Thyroid gland (tissue), 4 donors: ENCODE results near the gene PRPS1.

Experiments used
- CTCF ChIP-seq, 6 experiments: fragments of 200-600 bp in 3 of 6; fragments of 450-650 bp in 3 of 6; sonication (generic) in 3 of 6; IDR thresholded peaks; one replicate each; pipeline ENCODE4 v1.5.1; 2016 to 2019; ENCODE audit warnings: antibody characterized with exemption in 6 of 6, mild to moderate bottlenecking in 2 of 6, inconsistent platforms in 1 of 6, moderate library complexity in 1 of 6
- POLR2A ChIP-seq, 2 donors: fragments of 450-650 bp; IDR thresholded peaks; one replicate each; pipeline ENCODE4 v1.6.1; 2017; ENCODE audit warnings: antibody characterized with exemption in 2 of 2, mild to moderate bottlenecking in 2 of 2, moderate library complexity in 1 of 2

DNA sequence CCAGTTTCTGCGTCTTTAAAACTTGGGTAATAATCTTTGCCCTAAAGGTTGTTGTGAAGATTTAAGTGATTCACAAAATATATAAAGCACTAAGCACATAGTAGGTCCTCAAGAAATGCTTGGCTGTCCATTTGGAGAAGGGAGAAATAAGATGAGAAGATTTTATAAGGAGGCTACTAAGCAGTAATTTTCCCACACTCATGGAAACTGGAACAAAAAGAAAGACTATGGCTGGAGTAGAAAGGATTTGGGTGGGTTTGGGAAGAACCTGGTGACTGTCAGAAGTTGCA lies 47.0 kb downstream of the PRPS1 start:
- no peak for TF ChIP-seq CTCF (IDR thresholded peaks at IDR 0.05)
- no peak for TF ChIP-seq POLR2A (IDR thresholded peaks at IDR 0.05)
